ENCODE results near the gene CNGA3. TPM values are rescaled to one million over a fixed set of nuclear protein-coding genes. Genes with fewer than 3 reads are reported as not detected.

Gene CNGA3
- total RNA-seq, 1 donor from 2014 or later = 3.7 TPM

DNA sequence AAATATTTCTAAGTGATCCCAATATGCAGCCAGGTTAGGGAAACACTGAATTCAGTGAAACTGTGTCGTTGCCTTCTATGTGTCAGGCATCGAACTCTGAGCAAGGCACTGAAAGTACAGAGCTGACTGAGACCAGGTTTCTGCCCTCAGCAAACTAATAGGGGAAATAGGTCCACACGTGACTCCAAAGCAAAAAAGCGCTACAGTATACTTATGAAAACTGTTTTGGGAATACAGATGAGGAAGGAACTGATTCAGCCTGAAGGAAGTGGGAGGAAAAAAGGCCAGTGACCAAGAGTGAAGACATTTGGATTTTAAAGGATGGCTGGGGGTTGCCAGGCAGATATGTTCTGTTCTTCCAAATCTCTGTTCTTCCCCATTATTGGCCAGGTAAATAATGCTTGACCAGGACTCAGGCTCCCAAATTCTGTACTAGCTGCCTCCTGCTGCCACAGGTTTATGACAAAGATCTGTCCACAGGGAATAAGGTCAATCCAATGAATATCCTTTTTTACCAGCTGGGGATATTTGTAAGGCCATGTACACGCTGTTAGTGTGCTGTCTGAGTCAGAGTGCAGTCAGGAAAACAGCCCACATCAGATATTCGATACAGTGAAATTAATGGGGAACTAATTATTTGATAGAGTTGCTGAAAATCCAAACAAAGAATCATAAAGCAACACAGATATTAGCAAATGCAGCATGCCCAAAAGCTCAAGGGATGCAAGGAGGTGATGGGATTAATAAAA is 73.9 kb downstream of the CNGA3 start:
- peaks cover 7% of the 10 kb centered on the region for H3K27me3 Mint-ChIP-seq
- TF ChIP-seq, protein P1, sequence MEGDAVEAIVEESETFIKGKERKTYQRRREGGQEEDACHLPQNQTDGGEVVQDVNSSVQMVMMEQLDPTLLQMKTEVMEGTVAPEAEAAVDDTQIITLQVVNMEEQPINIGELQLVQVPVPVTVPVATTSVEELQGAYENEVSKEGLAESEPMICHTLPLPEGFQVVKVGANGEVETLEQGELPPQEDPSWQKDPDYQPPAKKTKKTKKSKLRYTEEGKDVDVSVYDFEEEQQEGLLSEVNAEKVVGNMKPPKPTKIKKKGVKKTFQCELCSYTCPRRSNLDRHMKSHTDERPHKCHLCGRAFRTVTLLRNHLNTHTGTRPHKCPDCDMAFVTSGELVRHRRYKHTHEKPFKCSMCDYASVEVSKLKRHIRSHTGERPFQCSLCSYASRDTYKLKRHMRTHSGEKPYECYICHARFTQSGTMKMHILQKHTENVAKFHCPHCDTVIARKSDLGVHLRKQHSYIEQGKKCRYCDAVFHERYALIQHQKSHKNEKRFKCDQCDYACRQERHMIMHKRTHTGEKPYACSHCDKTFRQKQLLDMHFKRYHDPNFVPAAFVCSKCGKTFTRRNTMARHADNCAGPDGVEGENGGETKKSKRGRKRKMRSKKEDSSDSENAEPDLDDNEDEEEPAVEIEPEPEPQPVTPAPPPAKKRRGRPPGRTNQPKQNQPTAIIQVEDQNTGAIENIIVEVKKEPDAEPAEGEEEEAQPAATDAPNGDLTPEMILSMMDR (conservative IDR thresholded peaks at IDR 0.05) = no peak
- no peak for DNase-seq (ENCODE audit: extremely low spot score, unreplicated experiment)

DNA sequence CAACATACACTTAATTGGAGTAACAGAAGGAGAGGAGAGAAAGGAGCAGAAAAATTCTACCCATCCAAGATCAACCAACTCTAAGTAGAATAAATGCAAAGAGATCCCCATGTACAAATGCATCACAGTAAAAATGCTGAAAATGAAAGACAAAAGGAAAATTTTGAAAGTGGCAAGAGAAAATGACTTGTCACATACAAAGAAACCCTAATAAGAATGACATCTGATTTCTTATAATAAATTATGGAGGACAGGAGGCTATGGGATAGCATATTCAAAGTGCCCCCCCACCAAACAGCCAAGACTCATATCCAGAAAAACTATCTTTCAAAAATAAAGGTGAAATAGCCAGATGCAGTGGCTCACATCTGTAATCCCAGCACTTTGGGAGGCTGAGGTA is 76.2 kb downstream of the CNGA3 start:
- Mint-ChIP-seq H3K4me1 (ENCODE audit: unreplicated experiment) (no peaks in the 10 kb centered on the region), H3K4me3 (no peak overlapping the region), H3K27ac (no peak overlapping the region), H3K36me3 (no peaks in the 10 kb centered on the region), H3K27me3 (peaks cover 10% of the 10 kb centered on the region), H3K9me3 (peaks cover 17% of the 10 kb centered on the region)
- TF ChIP-seq, protein P1 (conservative IDR thresholded peaks at IDR 0.05) = no peak
- no peak for DNase-seq (ENCODE audit: extremely low spot score, unreplicated experiment)

More for the DNA sequence above, 73.9 kb downstream of the CNGA3 start:
- H3K4me1 Mint-ChIP-seq (ENCODE audit: unreplicated experiment) = no peaks in the 10 kb centered on the region
- H3K9me3 Mint-ChIP-seq = peaks cover 17% of the 10 kb centered on the region
- H3K4me3 Mint-ChIP-seq = no peak overlapping the region
- H3K36me3 Mint-ChIP-seq = no peaks in the 10 kb centered on the region
- no peak overlapping the region for H3K27ac Mint-ChIP-seq

DNA sequence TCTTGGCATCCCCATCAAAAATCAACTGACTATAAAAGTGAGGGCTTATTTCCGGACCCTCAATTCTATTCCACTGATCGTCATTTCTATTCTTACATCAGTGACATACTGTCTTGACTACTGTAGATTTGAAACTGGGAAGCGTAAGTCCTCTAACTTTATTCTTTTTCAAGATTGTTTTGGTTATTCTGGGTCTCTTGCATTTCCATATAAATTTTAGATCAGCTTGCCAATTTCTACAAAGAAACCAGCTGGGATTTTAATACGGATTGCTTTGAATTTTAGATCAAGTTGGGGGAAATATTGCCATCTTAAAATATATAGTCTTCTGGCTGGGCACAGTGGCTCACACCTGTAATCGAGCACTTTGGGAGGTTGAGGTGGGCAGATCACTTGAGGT is 80.5 kb downstream of the CNGA3 start:
- H3K4me3 Mint-ChIP-seq = no peak overlapping the region
- H3K36me3 Mint-ChIP-seq = no peaks in the 10 kb centered on the region
- peaks cover 12% of the 10 kb centered on the region for H3K9me3 Mint-ChIP-seq
- no peak overlapping the region for H3K27ac Mint-ChIP-seq
- no peak for DNase-seq (ENCODE audit: extremely low spot score, unreplicated experiment)
- H3K4me1 Mint-ChIP-seq (ENCODE audit: unreplicated experiment) = no peaks in the 10 kb centered on the region
- TF ChIP-seq, protein P1 (conservative IDR thresholded peaks at IDR 0.05) = no peak
- H3K27me3 Mint-ChIP-seq = peaks cover 7% of the 10 kb centered on the region

DNA sequence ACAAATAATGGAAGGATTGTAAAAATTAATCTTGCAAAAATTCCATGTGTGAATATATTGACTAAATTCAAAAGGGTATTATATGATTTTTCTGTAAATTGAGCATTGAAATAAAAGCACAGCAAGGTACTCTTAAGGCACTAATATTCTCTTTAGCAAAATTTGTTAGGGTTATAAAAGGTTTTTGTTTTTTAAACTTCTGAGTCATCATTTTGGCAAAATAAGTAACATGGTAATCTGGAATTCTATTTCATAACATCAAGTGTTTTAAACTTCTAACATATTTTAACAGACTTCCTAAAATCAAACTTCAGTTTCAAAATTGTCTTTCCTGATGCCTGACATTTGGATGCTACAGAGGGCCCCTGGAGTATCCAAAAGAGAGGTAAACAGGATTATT is 85.9 kb downstream of the CNGA3 start:
- H3K36me3 Mint-ChIP-seq = no peaks in the 10 kb centered on the region
- peaks cover 5% of the 10 kb centered on the region for H3K9me3 Mint-ChIP-seq
- TF ChIP-seq, protein P1 (conservative IDR thresholded peaks at IDR 0.05) = no peak
- H3K4me3 Mint-ChIP-seq = no peak overlapping the region
- H3K4me1 Mint-ChIP-seq (ENCODE audit: unreplicated experiment) = no peaks in the 10 kb centered on the region
- H3K27me3 Mint-ChIP-seq = no peaks in the 10 kb centered on the region
- no peak overlapping the region for H3K27ac Mint-ChIP-seq
- no peak for DNase-seq (ENCODE audit: extremely low spot score, unreplicated experiment)

DNA sequence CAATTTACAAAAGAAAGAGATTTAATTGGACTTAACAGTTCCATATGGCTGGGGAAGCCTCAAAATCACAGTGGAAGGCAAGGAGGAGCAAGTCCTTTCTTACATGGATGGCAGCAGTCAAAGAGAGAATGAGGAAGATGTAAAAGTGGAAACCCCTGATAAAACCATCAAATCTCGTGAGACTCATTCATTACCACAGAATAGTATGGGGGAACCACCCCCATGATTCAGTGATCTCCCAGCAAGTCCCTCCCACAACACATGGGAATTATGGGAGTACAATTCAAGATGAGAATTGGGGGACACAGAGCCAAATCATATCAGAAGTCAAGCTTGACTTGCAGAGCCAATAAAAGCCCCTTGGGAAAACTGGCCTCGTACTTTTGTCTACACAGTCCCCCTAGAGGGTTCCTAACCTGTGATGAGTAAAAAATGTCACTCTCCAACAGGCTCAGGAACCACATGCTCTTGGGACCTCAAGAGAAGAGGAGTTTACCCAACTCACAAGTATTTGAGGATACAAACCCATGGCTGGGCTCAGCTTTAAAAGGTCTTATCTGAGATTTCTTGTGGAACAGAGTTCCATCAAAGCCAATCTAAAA is 87.2 kb downstream of the CNGA3 start:
- Mint-ChIP-seq H3K9me3 (peaks cover 5% of the 10 kb centered on the region), H3K4me1 (ENCODE audit: unreplicated experiment) (no peaks in the 10 kb centered on the region), H3K27ac (no peak overlapping the region), H3K36me3 (no peaks in the 10 kb centered on the region), H3K27me3 (no peaks in the 10 kb centered on the region), H3K4me3 (no peak overlapping the region)
- DNase-seq (ENCODE audit: extremely low spot score, unreplicated experiment) = no peak
- TF ChIP-seq, protein P1 (conservative IDR thresholded peaks at IDR 0.05) = no peak
